Activated T-helper 17 cell treated with anti-CD3 and anti-CD28 coated beads, Interleukin-2, amount 50 U/mL, for 72 hours (primary cell): ENCODE results near the gene TRIP12. TPM values are rescaled to one million over a fixed set of nuclear protein-coding genes. Genes with fewer than 3 reads are reported as not detected.
"Not testable (repeated sequence)": the region's sequence is repeated elsewhere in the genome, so short reads cannot be mapped to it uniquely, and the experiment has no call there.

Experiments
- ATAC-seq: fragments of 150-1000 bp; cut with Tn5 transposase; replicated peaks from 2 replicates; pipeline ENCODE4 v1.10.0; 2021; ENCODE audit warnings: mild to moderate bottlenecking, moderate library complexity
- H3K27ac Mint-ChIP-seq: one replicate; pipeline ENCODE4 v1.8.0; 2022; ENCODE audit warnings: mixed read lengths
- H3K27me3 Mint-ChIP-seq: one replicate; pipeline ENCODE4 v1.8.0; 2022; ENCODE audit warnings: mixed read lengths
- H3K36me3 Mint-ChIP-seq: one replicate; pipeline ENCODE4 v1.8.0; 2022; ENCODE audit warnings: low read depth, mild to moderate bottlenecking, mixed read lengths
- H3K4me1 Mint-ChIP-seq: one replicate; pipeline ENCODE4 v1.8.0; 2022; ENCODE audit warnings: mixed read lengths
- H3K4me3 Mint-ChIP-seq: one replicate; pipeline ENCODE4 v1.8.0; 2022; ENCODE audit warnings: mild to moderate bottlenecking, mixed read lengths
- H3K9me3 Mint-ChIP-seq: one replicate; pipeline ENCODE4 v1.8.0; 2022; ENCODE audit warnings: mixed read lengths
- total RNA-seq, 2 donors: library from RNA; stranded (reverse); gene quantifications; one replicate each; pipeline ENCODE4 v1.2.3, GENCODE V29; 2022

Gene TRIP12
- total RNA-seq, 2 donors from 2014 or later, result 224 to 301 TPM

GRCh38 chr2:229874647-229875046 is 47.2 kb downstream of the TRIP12 start:
- peaks cover 29% of the 10 kb centered on the region for H3K4me1 Mint-ChIP-seq
- no peak for ATAC-seq
- no peaks in the 10 kb centered on the region for H3K27me3 Mint-ChIP-seq
- no peaks in the 10 kb centered on the region for H3K9me3 Mint-ChIP-seq
- no peak overlapping the region for H3K27ac Mint-ChIP-seq
- H3K4me3 Mint-ChIP-seq, result no peak overlapping the region
- peaks cover 90% of the 10 kb centered on the region for H3K36me3 Mint-ChIP-seq

- peak; percentile 70 for ATAC-seq
- Mint-ChIP-seq H3K36me3 (peaks cover 90% of the 10 kb centered on the region), H3K27ac (peak overlapping the region; percentile 79), H3K4me1 (peaks cover 34% of the 10 kb centered on the region), H3K4me3 (peak overlapping the region; percentile 41), H3K27me3 (no peaks in the 10 kb centered on the region), H3K9me3 (no peaks in the 10 kb centered on the region)
Measured at GRCh38 chr2:229873123-229873581, 48.7 kb downstream of the TRIP12 start.

GRCh38 chr2:229870903-229871656 is 50.7 kb downstream of the TRIP12 start:
- peaks cover 93% of the 10 kb centered on the region for H3K36me3 Mint-ChIP-seq
- ATAC-seq, result no peak
- H3K27ac Mint-ChIP-seq, result no peak overlapping the region
- no peaks in the 10 kb centered on the region for H3K27me3 Mint-ChIP-seq
- H3K4me3 Mint-ChIP-seq, result no peak overlapping the region
- no peaks in the 10 kb centered on the region for H3K9me3 Mint-ChIP-seq
- peaks cover 34% of the 10 kb centered on the region for H3K4me1 Mint-ChIP-seq

DNA sequence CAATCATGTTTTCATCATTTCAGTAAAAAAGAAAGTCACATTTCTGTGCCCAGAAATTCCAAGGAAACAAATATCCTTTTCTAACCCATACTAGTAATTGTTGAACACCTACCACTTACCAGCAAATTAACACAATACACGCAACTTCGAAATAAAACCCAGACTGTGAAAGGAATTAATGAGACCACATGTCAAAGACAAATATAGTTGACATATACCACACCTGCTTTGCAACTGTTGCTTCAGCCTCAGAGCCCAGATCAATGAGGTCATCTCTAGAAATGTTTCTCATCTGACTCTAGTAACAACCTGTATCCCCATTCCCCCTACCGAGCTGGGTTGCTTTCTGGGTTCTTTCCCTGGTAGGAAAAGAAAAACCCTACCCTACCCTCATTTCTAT is 52.6 kb downstream of the TRIP12 start:
- Mint-ChIP-seq H3K4me3 (no peak overlapping the region), H3K4me1 (peaks cover 35% of the 10 kb centered on the region), H3K27ac (peak overlapping the region; percentile 4), H3K27me3 (no peaks in the 10 kb centered on the region), H3K36me3 (peaks cover 82% of the 10 kb centered on the region), H3K9me3 (no peaks in the 10 kb centered on the region)
- peak; percentile 11 for ATAC-seq

- peak overlapping the region; percentile 4 for H3K27ac Mint-ChIP-seq
- peaks cover 79% of the 10 kb centered on the region for H3K36me3 Mint-ChIP-seq
- no peaks in the 10 kb centered on the region for H3K9me3 Mint-ChIP-seq
- H3K4me1 Mint-ChIP-seq, result peaks cover 33% of the 10 kb centered on the region
- ATAC-seq, result no peak
- H3K4me3 Mint-ChIP-seq, result no peak overlapping the region
- H3K27me3 Mint-ChIP-seq, result no peaks in the 10 kb centered on the region
Measured at GRCh38 chr2:229868794-229869193, 53.0 kb downstream of the TRIP12 start.

DNA sequence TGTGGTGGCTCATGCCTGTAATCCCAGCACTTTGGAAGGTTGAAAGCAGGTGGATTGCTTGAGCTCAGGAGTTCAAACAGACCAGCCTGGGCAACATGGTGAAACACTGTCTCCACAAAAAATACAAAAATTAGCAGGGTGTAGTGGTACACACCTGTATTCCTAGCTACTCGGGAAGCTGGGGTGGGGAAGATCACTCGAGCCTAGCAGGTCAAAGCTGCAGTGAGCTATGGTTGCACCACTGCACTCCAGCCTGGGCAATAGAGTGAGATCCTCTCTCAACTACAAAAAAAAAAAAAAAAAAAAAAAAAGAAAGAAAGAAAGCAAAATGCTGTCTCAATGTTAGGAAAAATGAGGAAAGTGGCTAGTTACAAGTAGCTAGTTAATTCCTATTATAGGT is 56.8 kb downstream of the TRIP12 start:
- Mint-ChIP-seq H3K27me3 (no peaks in the 10 kb centered on the region), H3K4me1 (peaks cover 28% of the 10 kb centered on the region), H3K9me3 (no peaks in the 10 kb centered on the region), H3K27ac (no peak overlapping the region), H3K36me3 (peaks cover 63% of the 10 kb centered on the region), H3K4me3 (no peak overlapping the region)
- no peak for ATAC-seq

GRCh38 chr2:229861431-229861830 is 60.4 kb downstream of the TRIP12 start:
- ATAC-seq, result no peak
- H3K36me3 Mint-ChIP-seq, result peaks cover 64% of the 10 kb centered on the region
- no peak overlapping the region for H3K4me3 Mint-ChIP-seq
- peaks cover 19% of the 10 kb centered on the region for H3K4me1 Mint-ChIP-seq
- no peak overlapping the region for H3K27ac Mint-ChIP-seq
- no peaks in the 10 kb centered on the region for H3K9me3 Mint-ChIP-seq
- H3K27me3 Mint-ChIP-seq, result no peaks in the 10 kb centered on the region

DNA sequence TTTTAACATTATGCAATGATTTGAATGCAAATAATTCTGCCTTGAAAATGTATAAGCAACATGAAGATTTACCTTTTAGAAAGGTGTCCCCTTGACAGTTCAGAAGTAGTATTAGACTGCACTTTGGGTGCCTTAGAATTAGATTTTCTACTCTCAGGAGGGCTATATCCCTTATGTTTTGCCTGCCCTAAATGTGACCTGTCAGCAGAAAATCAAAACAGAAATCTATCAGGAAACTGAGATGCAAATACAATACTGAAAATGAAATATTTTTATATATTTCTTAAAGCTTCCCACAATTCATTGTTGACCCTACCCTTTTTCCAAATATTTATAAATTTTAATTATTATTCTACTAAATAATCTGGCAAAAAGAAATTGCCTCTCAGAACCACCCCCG is 61.5 kb downstream of the TRIP12 start:
- Mint-ChIP-seq H3K27me3 (no peaks in the 10 kb centered on the region), H3K27ac (no peak overlapping the region), H3K4me3 (no peak overlapping the region), H3K9me3 (no peaks in the 10 kb centered on the region), H3K36me3 (peaks cover 71% of the 10 kb centered on the region), H3K4me1 (peaks cover 19% of the 10 kb centered on the region)
- no peak for ATAC-seq

DNA sequence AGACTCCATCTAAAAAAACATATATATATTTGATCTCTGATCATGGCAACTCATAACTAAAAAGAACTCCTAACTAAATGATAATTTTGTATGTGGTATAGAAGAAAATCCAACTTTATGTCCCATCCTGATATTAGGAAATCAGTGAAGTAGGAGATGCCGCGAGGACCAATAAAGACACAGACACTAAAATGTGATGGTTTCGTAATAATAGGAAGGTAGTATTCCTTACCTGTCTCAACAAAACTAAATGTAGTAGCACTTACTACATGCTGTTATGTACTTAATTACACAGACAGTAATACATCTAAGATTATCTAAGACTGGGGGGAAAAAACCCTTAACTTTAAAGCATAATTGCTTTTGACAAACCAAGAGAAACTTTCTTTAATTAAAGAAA is 63.5 kb downstream of the TRIP12 start:
- Mint-ChIP-seq H3K27me3 (no peaks in the 10 kb centered on the region), H3K36me3 (peaks cover 76% of the 10 kb centered on the region), H3K27ac (no peak overlapping the region), H3K9me3 (no peaks in the 10 kb centered on the region), H3K4me3 (no peak overlapping the region), H3K4me1 (peaks cover 17% of the 10 kb centered on the region)
- no peak for ATAC-seq

DNA sequence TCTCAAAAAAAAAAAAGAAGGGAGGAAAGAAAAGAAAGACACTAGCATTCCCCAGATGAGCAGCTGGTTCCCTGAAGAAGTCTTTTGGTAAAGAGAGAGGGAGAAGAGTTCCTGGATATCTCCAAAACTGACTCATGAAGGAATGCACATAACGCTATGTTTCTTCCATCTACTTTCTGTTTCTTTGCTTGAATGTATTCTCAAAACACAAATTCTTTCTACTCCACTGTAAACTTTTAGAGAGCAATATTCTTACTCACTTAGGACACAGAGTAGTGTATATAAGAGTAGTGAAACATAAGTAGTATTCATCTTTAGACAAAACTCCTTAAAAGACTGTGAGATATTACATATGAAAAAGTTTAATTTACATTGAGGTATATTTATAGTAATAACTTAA is 64.2 kb downstream of the TRIP12 start:
- no peak for ATAC-seq
- Mint-ChIP-seq H3K4me3 (no peak overlapping the region), H3K27ac (no peak overlapping the region), H3K4me1 (peaks cover 22% of the 10 kb centered on the region), H3K36me3 (peaks cover 72% of the 10 kb centered on the region), H3K9me3 (no peaks in the 10 kb centered on the region), H3K27me3 (no peaks in the 10 kb centered on the region)

GRCh38 chr2:229856413-229856812 is 65.4 kb downstream of the TRIP12 start:
- Mint-ChIP-seq H3K27ac (peak overlapping the region; percentile 25), H3K9me3 (no peaks in the 10 kb centered on the region), H3K4me1 (peaks cover 26% of the 10 kb centered on the region), H3K4me3 (no peak overlapping the region), H3K36me3 (peaks cover 76% of the 10 kb centered on the region), H3K27me3 (no peaks in the 10 kb centered on the region)
- ATAC-seq, result no peak

- Mint-ChIP-seq H3K4me1 (peaks cover 24% of the 10 kb centered on the region), H3K36me3 (peaks cover 76% of the 10 kb centered on the region), H3K27me3 (no peaks in the 10 kb centered on the region), H3K9me3 (no peaks in the 10 kb centered on the region), H3K27ac (no peak overlapping the region), H3K4me3 (no peak overlapping the region)
- ATAC-seq, result no peak
Measured at GRCh38 chr2:229855116-229855515, 66.7 kb downstream of the TRIP12 start.

DNA sequence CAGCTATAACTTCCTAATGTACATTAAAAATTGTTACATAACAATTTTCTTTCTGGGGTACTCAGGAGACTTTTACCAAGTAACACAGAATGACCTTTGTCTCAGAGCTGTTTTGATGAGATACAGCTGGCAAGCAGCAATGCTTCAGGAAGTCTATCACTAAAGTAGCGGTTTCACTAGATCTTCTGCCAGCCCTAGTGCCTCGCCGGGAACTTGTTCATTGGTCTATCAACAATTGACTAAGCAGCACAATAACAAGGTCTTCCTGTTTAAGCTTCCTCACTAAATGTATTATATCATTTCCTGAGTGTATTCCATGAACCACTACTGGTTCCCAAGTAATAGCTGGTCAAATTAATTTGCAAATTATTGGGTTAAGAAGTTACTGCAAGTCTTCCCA is 69.2 kb downstream of the TRIP12 start:
- peaks cover 37% of the 10 kb centered on the region for H3K4me1 Mint-ChIP-seq
- H3K27ac Mint-ChIP-seq, result peak overlapping the region; percentile 36
- H3K9me3 Mint-ChIP-seq, result no peaks in the 10 kb centered on the region
- H3K27me3 Mint-ChIP-seq, result no peaks in the 10 kb centered on the region
- peaks cover 76% of the 10 kb centered on the region for H3K36me3 Mint-ChIP-seq
- ATAC-seq, result peak; percentile 96
- peak overlapping the region; percentile 45 for H3K4me3 Mint-ChIP-seq

DNA sequence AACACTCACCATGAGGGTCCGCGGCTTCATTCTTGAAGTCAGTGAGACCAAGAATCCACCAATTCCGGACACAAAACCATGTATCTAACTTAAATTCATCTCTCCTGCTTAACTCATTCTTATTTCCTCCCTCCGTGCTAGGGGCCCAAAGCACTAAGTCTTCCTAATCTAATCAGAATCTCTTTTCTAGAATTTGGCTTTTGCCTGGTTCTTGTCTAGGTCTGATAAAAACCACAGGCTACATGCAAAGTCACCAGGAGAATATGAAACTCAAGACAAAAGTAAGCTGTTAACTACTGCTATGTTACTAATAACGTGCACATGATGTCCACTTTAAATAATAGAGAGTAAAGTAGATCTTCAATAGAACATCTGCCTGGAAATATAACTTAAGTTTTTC is 69.9 kb downstream of the TRIP12 start:
- Mint-ChIP-seq H3K27ac (peak overlapping the region; percentile 78), H3K9me3 (no peaks in the 10 kb centered on the region), H3K4me1 (peaks cover 43% of the 10 kb centered on the region), H3K27me3 (no peaks in the 10 kb centered on the region), H3K4me3 (peak overlapping the region; percentile 45), H3K36me3 (peaks cover 76% of the 10 kb centered on the region)
- no peak for ATAC-seq

DNA sequence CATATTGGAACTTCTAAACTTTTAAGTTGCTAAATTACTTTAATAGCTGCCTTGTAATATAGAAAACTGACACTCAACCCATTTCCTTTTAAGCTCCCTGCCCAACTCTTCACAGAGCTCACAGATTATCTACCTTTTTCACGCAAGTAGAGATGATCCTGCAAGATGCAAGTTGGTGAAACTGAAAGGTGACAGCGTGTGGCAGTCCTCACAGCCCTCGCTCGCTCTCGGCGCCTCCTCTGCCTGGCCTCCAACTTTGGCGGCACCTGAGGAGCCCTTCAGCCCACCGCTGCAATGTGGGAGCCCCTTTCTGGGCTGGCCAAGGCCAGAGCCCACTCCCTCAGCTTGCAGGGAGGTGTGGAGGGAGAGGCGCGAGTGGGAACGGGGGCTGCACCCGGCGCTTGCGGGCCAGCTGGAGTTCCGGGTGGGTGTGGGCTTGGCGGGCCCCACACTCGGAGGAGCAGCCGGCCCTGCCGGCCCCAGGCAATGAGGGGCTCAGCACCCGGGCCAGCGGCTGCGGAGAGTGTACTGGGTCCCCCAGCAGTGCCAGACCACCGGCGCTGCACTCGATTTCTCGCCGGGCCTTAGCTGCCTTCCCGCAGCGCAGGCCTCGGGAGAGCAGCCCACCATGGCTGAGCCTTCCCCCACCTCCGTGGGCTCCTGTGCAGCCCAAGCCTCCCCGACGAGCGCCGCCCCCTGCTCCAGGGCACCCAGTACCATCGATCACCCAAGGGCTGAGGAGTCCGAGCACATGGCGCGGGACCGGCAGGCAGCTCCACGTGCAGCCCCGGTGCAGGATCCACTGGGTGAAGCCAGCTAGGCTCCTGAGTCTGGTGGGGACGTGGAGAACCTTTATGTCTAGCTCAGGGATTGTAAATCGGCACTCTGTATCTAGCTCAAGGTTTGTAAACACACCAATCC is 71.2 kb downstream of the TRIP12 start:
- H3K9me3 Mint-ChIP-seq, H3K27me3 Mint-ChIP-seq, H3K27ac Mint-ChIP-seq: not testable (repeated sequence)
- ATAC-seq, result peak; percentile 65
- Mint-ChIP-seq H3K4me3 (peak overlapping the region; percentile 45), H3K36me3 (peaks cover 76% of the 10 kb centered on the region), H3K4me1 (peaks cover 43% of the 10 kb centered on the region)
